ENCODE measurements around the gene CDIP1. TPM values are rescaled to one million over a fixed set of nuclear protein-coding genes. Genes with fewer than 3 reads are reported as not detected.

CDIP1 gene
- total RNA-seq, 2 donors from 2014 or later, result 45.4 to 53.1 TPM

GRCh38 chr16:4467916-4468315 is 70.7 kb downstream of the CDIP1 start:
- Mint-ChIP-seq H3K4me3 (no peak overlapping the region), H3K9me3 (no peaks in the 10 kb centered on the region), H3K27ac (no peak overlapping the region), H3K4me1 (ENCODE audit: low read depth) (peaks cover 21% of the 10 kb centered on the region), H3K36me3 (ENCODE audit: insufficient read depth in 2 of 2) (peaks cover 2 to 12% of the 10 kb centered on the region in 2 donors), H3K27me3 (ENCODE audit: low read depth) (no peaks in the 10 kb centered on the region)
- DNase-seq (no peak), ATAC-seq (replicated peaks in 1 of 2) (no peak)

- H3K27ac Mint-ChIP-seq, result peak overlapping the region; percentile 90
- H3K27me3 Mint-ChIP-seq (ENCODE audit: low read depth), result no peaks in the 10 kb centered on the region
- H3K4me1 Mint-ChIP-seq (ENCODE audit: low read depth), result peaks cover 7% of the 10 kb centered on the region
- ATAC-seq (replicated peaks in 1 of 2) (peak; percentile 81 to 98), DNase-seq (peak; percentile 38 to 72)
- peak overlapping the region in 1 of 2 donors; percentile 57 for H3K4me3 Mint-ChIP-seq
- H3K36me3 Mint-ChIP-seq (ENCODE audit: insufficient read depth in 2 of 2), result peaks cover 2 to 9% of the 10 kb centered on the region in 2 donors
- no peaks in the 10 kb centered on the region for H3K9me3 Mint-ChIP-seq
Measured at GRCh38 chr16:4465977-4466779, 72.4 kb downstream of the CDIP1 start.

GRCh38 chr16:4463522-4464163 is 74.9 kb downstream of the CDIP1 start:
- Mint-ChIP-seq H3K36me3 (ENCODE audit: insufficient read depth in 2 of 2) (peaks cover 4 to 14% of the 10 kb centered on the region in 2 donors), H3K27ac (peak overlapping the region; percentile 83), H3K4me1 (ENCODE audit: low read depth) (peaks cover 7% of the 10 kb centered on the region), H3K4me3 (no peak overlapping the region), H3K27me3 (ENCODE audit: low read depth) (no peaks in the 10 kb centered on the region), H3K9me3 (no peaks in the 10 kb centered on the region)
- ATAC-seq (replicated peaks in 1 of 2) (no peak), DNase-seq (no peak)

- no peak for DNase-seq
- Mint-ChIP-seq H3K4me3 (no peak overlapping the region), H3K36me3 (ENCODE audit: insufficient read depth in 2 of 2) (peaks cover 4 to 14% of the 10 kb centered on the region in 2 donors), H3K9me3 (no peaks in the 10 kb centered on the region), H3K27ac (no peak overlapping the region), H3K27me3 (ENCODE audit: low read depth) (no peaks in the 10 kb centered on the region), H3K4me1 (ENCODE audit: low read depth) (peaks cover 7% of the 10 kb centered on the region)
- ATAC-seq (replicated peaks in 1 of 2), result no peak
Measured at GRCh38 chr16:4461250-4462085, 77.1 kb downstream of the CDIP1 start.

- H3K27ac Mint-ChIP-seq, result no peak overlapping the region
- peaks cover 4 to 19% of the 10 kb centered on the region in 2 donors for H3K36me3 Mint-ChIP-seq (ENCODE audit: insufficient read depth in 2 of 2)
- ATAC-seq (replicated peaks in 1 of 2), result no peak
- H3K9me3 Mint-ChIP-seq, result no peaks in the 10 kb centered on the region
- peaks cover 4% of the 10 kb centered on the region for H3K4me1 Mint-ChIP-seq (ENCODE audit: low read depth)
- no peak for DNase-seq
- no peaks in the 10 kb centered on the region for H3K27me3 Mint-ChIP-seq (ENCODE audit: low read depth)
- H3K4me3 Mint-ChIP-seq, result no peak overlapping the region
Measured at GRCh38 chr16:4460936-4461249, 77.7 kb downstream of the CDIP1 start.

Other genes starting within 250 kb of the CDIP1 start
- 1 to 10 TPM; 1.3 to 1.7 TPM for gene GLIS2, start 222.7 kb downstream of the CDIP1 start, total RNA-seq
- 10 to 100 TPM; 46.6 to 48.2 TPM for gene PAM16, start 187.5 kb downstream of the CDIP1 start, total RNA-seq
- not detected for gene VASN, start 166.9 kb downstream of the CDIP1 start, total RNA-seq
- gene CORO7, start 122.2 kb downstream of the CDIP1 start, total RNA-seq, result 100 to 1,000 TPM in 1 of 2 donors, 10 to 100 TPM in 1; 88.6 to 105 TPM
- 10 to 100 TPM; 83.6 to 98.7 TPM for gene DNAJA3, start 112.9 kb downstream of the CDIP1 start, total RNA-seq
- 10 to 100 TPM; 32.5 to 33.0 TPM for gene NMRAL1, start 64.1 kb downstream of the CDIP1 start, total RNA-seq
- gene HMOX2, start 62.4 kb downstream of the CDIP1 start, total RNA-seq, result 10 to 100 TPM; 50.3 to 50.9 TPM
- gene C16orf96, start 17.6 kb upstream of the CDIP1 start, total RNA-seq, result under 1 TPM; 0.51 to 0.55 TPM
- gene UBALD1, start 76.1 kb upstream of the CDIP1 start, total RNA-seq, result 10 to 100 TPM; 17.2 to 18.4 TPM
- gene MGRN1, start 86.1 kb upstream of the CDIP1 start, total RNA-seq, result 100 to 1,000 TPM; 107 to 116 TPM
- gene NUDT16L1, start 154.8 kb upstream of the CDIP1 start, total RNA-seq, result 10 to 100 TPM; 22.8 to 28.0 TPM
- 10 to 100 TPM; 18.0 to 20.6 TPM for gene ANKS3, start 195.5 kb upstream of the CDIP1 start, total RNA-seq
- gene DNAAF8, start 195.8 kb upstream of the CDIP1 start, total RNA-seq, result under 1 TPM in 1 of 2 donors, not detected in 1; 0.48 TPM
- gene ZNF500, start 228.4 kb upstream of the CDIP1 start, total RNA-seq, result 10 to 100 TPM; 14.1 TPM
- not detected for gene SEPTIN12, start 249.6 kb upstream of the CDIP1 start, total RNA-seq

Measured in activated T-cell treated with anti-CD3 and anti-CD28 coated beads, Interleukin-2, amount 50 U/mL, for 72 hours (primary cell).